Measurements from ENCODE around the gene SH2D3C. TPM values are rescaled to one million over a fixed set of nuclear protein-coding genes. Genes with fewer than 3 reads are reported as not detected.

SH2D3C gene
- total RNA-seq, 1 donor from 2014 or later: 19.3 TPM

GRCh38 chr9:127810378-127811187 lies 32.1 kb upstream of the SH2D3C start:
- Mint-ChIP-seq H3K4me3 (ENCODE audit: unreplicated experiment) (no peak overlapping the region), H3K27ac (ENCODE audit: unreplicated experiment) (no peak overlapping the region), H3K9me3 (ENCODE audit: unreplicated experiment) (no peaks in the 10 kb centered on the region), H3K36me3 (ENCODE audit: unreplicated experiment) (peaks cover 13% of the 10 kb centered on the region), H3K4me1 (ENCODE audit: unreplicated experiment) (peaks cover 3% of the 10 kb centered on the region), H3K27me3 (ENCODE audit: unreplicated experiment) (no peaks in the 10 kb centered on the region)
- no peak for TF ChIP-seq CTCF (IDR thresholded peaks at IDR 0.05)
- no peak for DNase-seq (ENCODE audit: extremely low spot score, unreplicated experiment)

GRCh38 chr9:127809540-127810377 lies 31.3 kb upstream of the SH2D3C start:
- Mint-ChIP-seq H3K9me3 (ENCODE audit: unreplicated experiment) (no peaks in the 10 kb centered on the region), H3K27ac (ENCODE audit: unreplicated experiment) (no peak overlapping the region), H3K4me1 (ENCODE audit: unreplicated experiment) (peaks cover 4% of the 10 kb centered on the region), H3K27me3 (ENCODE audit: unreplicated experiment) (no peaks in the 10 kb centered on the region), H3K36me3 (ENCODE audit: unreplicated experiment) (peaks cover 13% of the 10 kb centered on the region), H3K4me3 (ENCODE audit: unreplicated experiment) (no peak overlapping the region)
- TF ChIP-seq CTCF (IDR thresholded peaks at IDR 0.05): no peak
- no peak for DNase-seq (ENCODE audit: extremely low spot score, unreplicated experiment)

- H3K9me3 Mint-ChIP-seq (ENCODE audit: unreplicated experiment): no peaks in the 10 kb centered on the region
- H3K36me3 Mint-ChIP-seq (ENCODE audit: unreplicated experiment): peaks cover 13% of the 10 kb centered on the region
- no peak for DNase-seq (ENCODE audit: extremely low spot score, unreplicated experiment)
- H3K27ac Mint-ChIP-seq (ENCODE audit: unreplicated experiment): no peak overlapping the region
- no peak for TF ChIP-seq CTCF (IDR thresholded peaks at IDR 0.05)
- H3K4me1 Mint-ChIP-seq (ENCODE audit: unreplicated experiment): peaks cover 11% of the 10 kb centered on the region
- H3K27me3 Mint-ChIP-seq (ENCODE audit: unreplicated experiment): no peaks in the 10 kb centered on the region
- no peak overlapping the region for H3K4me3 Mint-ChIP-seq (ENCODE audit: unreplicated experiment)
Measured at GRCh38 chr9:127809002-127809539, 30.6 kb upstream of the SH2D3C start.

- Mint-ChIP-seq H3K4me3 (ENCODE audit: unreplicated experiment) (no peak overlapping the region), H3K4me1 (ENCODE audit: unreplicated experiment) (peaks cover 16% of the 10 kb centered on the region), H3K9me3 (ENCODE audit: unreplicated experiment) (no peaks in the 10 kb centered on the region), H3K27me3 (ENCODE audit: unreplicated experiment) (no peaks in the 10 kb centered on the region), H3K36me3 (ENCODE audit: unreplicated experiment) (peaks cover 13% of the 10 kb centered on the region), H3K27ac (ENCODE audit: unreplicated experiment) (no peak overlapping the region)
- DNase-seq (ENCODE audit: extremely low spot score, unreplicated experiment): no peak
- no peak for TF ChIP-seq CTCF (IDR thresholded peaks at IDR 0.05)
Measured at GRCh38 chr9:127808347-127809001, 30.0 kb upstream of the SH2D3C start.
